ENCODE data around the gene RASSF1.

RASSF1 gene

GRCh38 chr3:50357481-50357880 lies 16.8 kb upstream of the RASSF1 start:
- in situ Hi-C loops (cut with MboI; ENCODE audit: low sequenced_read_pairs, unreplicated experiment) = no loop called here
- no peak for DNase-seq (ENCODE audit: low spot score)
- no peak for TF ChIP-seq CTCF (IDR thresholded peaks at IDR 0.05; ENCODE audit: borderline replicate concordance, control extremely low read depth, extremely low read depth, insufficient read depth, missing control alignments)

- in situ Hi-C loops (cut with MboI; ENCODE audit: low sequenced_read_pairs, unreplicated experiment) = no loop called here
- no peak for DNase-seq (ENCODE audit: low spot score)
- no peak for TF ChIP-seq CTCF (IDR thresholded peaks at IDR 0.05; ENCODE audit: borderline replicate concordance, control extremely low read depth, extremely low read depth, insufficient read depth, missing control alignments)
These were observed 15.9 kb upstream of the RASSF1 start for GRCh38 chr3:50356553-50356952.

- TF ChIP-seq CTCF (IDR thresholded peaks at IDR 0.05; ENCODE audit: borderline replicate concordance, control extremely low read depth, extremely low read depth, insufficient read depth, missing control alignments) = no peak
- DNase-seq (ENCODE audit: low spot score) = no peak
- in situ Hi-C loops (cut with MboI; ENCODE audit: low sequenced_read_pairs, unreplicated experiment) = no loop called here
These were observed 15.4 kb upstream of the RASSF1 start for GRCh38 chr3:50355829-50356552.

- no peak for DNase-seq (ENCODE audit: low spot score)
- no peak for TF ChIP-seq CTCF (IDR thresholded peaks at IDR 0.05; ENCODE audit: borderline replicate concordance, control extremely low read depth, extremely low read depth, insufficient read depth, missing control alignments)
- in situ Hi-C loops (cut with MboI; ENCODE audit: low sequenced_read_pairs, unreplicated experiment) = no loop called here
These were observed 14.2 kb upstream of the RASSF1 start for GRCh38 chr3:50354850-50355249.

GRCh38 chr3:50354186-50354764 lies 13.6 kb upstream of the RASSF1 start:
- DNase-seq (ENCODE audit: low spot score) = no peak
- TF ChIP-seq CTCF (IDR thresholded peaks at IDR 0.05; ENCODE audit: borderline replicate concordance, control extremely low read depth, extremely low read depth, insufficient read depth, missing control alignments) = no peak
- in situ Hi-C loops (cut with MboI; ENCODE audit: low sequenced_read_pairs, unreplicated experiment) = no loop called here

- TF ChIP-seq CTCF (IDR thresholded peaks at IDR 0.05; ENCODE audit: borderline replicate concordance, control extremely low read depth, extremely low read depth, insufficient read depth, missing control alignments) = no peak
- in situ Hi-C loops (cut with MboI; ENCODE audit: low sequenced_read_pairs, unreplicated experiment) = no loop called here
- no peak for DNase-seq (ENCODE audit: low spot score)
These were observed 12.8 kb upstream of the RASSF1 start for GRCh38 chr3:50353245-50354004.
